Skin epidermis (tissue), 12 donors: Measurements from ENCODE around the gene EMD.
A peak's percentile ranks its signal among the peaks of the same experiment; 100 is the strongest.
"Not testable (repeated sequence)": the region's sequence is repeated elsewhere in the genome, so short reads cannot be mapped to it uniquely, and the experiment has no call there.

Experiments
- H3K27ac ChIP-seq, 21 experiments: fragments of 200-600 bp; sonication (generic) in 11 of 21; one replicate each; pipeline ENCODE4 v1.5.0; 2020; ENCODE audit warnings: mild to moderate bottlenecking in 3 of 21, inconsistent platforms in 2 of 21, moderate library complexity in 2 of 21
- H3K4me3 ChIP-seq, 7 experiments: fragments of 200-600 bp; sonication (generic) in 2 of 7; one replicate each; pipeline ENCODE4 v1.5.0; 2020; ENCODE audit warnings: inconsistent platforms in 2 of 7, mild to moderate bottlenecking in 2 of 7, moderate library complexity in 1 of 7

EMD gene

DNA sequence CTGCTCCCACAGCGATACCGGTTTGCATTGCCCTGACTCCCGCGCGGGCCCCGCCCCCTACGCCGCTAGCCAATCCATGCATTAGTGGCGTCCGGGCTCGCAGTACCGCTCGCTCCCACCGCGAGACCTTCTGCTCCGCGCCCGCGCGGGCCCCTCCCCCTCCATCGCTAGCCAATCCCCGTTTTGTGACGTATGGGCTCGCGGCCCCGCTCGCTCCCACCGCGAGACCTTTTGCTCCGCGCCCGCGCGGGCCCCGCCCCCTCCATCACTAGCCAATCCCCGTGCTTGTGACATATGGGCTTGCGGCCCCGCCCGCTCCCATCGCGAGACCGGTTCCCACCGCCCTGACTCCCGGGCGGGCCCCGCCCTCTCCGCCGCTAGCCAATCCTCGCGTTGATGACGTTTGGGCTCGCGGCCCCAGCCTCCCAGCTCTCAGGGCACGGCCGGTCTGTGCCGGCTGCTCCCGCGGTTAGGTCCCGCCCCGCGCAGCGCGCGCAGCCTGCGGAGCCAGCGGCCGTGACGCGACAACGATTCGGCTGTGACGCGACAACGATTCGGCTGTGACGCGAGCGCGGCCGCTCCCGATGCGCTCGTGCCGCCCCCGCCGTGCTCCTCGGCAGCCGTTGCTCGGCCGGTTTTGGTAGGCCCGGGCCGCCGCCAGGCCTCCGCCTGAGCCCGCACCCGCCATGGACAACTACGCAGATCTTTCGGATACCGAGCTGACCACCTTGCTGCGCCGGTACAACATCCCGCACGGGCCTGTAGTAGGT lies at the start of gene EMD:
EMD (plus strand) TSS at position 497 of the 770 bp plus-strand sequence; CDS start at position 687, 190 bp downstream.
- Histone ChIP-seq H3K4me3 (peak within 1 kb of the TSS; percentile 56 to 84 (median 68)), H3K27ac (peak within 1 kb of the TSS; percentile 89 to 100 (median 97))

GRCh38 chrX:154332561-154332960 lies 46.5 kb upstream of the EMD start:
- Histone ChIP-seq H3K4me3 (no peak overlapping the region), H3K27ac (no peak overlapping the region)

DNA sequence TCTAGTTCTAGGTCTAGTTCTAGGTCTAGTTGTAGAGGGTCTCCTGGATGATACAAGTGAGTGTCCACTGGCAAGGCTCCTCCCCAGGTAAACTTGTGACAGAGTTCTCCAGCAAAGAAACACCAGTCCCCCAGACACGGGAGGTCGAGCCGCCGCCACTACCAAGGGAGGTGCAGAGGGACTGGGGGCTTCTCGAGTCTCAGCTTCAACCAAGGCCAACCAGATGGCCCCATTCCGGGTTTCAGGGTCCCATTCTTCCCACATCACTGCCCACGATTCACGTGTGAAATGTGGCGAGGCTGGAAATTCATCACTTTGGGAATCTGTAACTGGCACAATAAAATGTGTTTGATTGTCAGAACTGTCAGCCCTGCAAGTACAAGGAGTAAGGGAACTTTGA lies 46.0 kb upstream of the EMD start:
- no peak overlapping the region for H3K4me3 ChIP-seq
- H3K27ac ChIP-seq: no peak overlapping the region

GRCh38 chrX:154333837-154334271 lies 45.2 kb upstream of the EMD start:
- no peak overlapping the region for H3K4me3 ChIP-seq
- no peak overlapping the region for H3K27ac ChIP-seq

- Histone ChIP-seq H3K4me3 (no peak overlapping the region), H3K27ac (peak overlapping the region in 1 of 21 experiments; percentile 7)
Measured at GRCh38 chrX:154334496-154334895, 44.6 kb upstream of the EMD start.

- not testable (repeated sequence) for H3K27ac ChIP-seq, H3K4me3 ChIP-seq
Measured at GRCh38 chrX:154341399-154342298, 37.4 kb upstream of the EMD start.

DNA sequence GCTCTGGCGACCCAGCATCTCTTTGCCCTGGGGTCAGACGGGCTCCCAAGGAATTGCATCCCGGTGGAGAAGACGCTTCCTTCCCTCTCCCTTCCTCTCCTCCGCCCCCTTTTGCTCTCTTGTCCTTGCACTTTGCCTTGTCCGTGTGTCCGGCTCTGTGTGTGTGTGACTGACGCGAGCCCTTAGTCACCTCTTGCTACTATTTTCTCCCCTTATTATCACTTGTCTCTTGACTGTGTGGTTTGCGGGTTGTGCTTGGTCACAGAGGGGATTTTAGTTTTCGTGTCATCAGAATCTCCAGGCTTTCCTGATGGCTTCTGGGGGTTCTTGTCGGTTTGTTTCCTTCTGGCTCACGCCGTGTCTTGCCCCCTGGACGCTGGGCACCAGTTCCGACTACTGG lies 36.0 kb upstream of the EMD start:
- not testable (repeated sequence) for H3K4me3 ChIP-seq, H3K27ac ChIP-seq

DNA sequence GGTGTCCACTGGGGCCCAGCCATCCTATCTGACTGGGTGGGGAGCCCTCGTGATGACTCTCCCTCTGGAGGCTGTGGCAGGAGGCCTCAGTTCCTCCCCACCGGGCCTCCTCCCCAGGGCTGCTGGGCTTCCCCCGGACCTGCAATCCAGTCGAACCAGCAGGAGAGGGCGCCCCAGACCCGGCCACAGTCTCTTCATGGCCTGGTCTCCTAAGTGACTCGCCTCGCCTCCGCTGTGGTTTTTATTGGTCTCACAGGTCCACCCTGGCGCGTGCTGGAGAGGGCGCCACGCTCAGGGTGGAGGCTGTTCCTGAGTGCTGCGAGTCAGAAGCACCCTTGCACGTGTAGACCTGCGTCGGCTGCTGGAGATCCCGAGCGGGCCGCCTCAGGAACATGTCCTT lies 35.5 kb upstream of the EMD start:
- H3K4me3 ChIP-seq, H3K27ac ChIP-seq: not testable (repeated sequence)

DNA sequence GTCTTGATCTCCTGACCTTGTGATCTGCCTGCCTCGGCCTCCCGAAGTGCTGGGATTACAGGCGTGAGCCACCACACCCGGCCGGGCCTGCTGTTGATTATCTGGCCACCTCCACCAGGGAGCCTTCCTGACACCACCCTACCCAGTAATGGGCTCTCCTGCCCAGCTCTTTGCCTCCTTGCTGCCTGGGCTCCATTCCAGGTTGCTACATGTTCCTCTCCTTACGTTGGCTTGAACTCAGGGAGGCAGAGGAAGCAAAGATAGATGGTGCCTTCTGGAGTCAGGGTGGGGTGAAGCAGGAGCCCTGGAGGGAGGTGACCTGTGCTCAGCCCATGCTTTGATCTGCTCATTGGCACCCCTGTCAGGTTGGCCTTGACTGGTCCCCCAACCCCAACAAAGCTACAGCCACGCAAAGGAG lies 31.0 kb upstream of the EMD start:
- Histone ChIP-seq H3K27ac (peak overlapping the region in 1 of 21 experiments; percentile 42), H3K4me3 (no peak overlapping the region)

DNA sequence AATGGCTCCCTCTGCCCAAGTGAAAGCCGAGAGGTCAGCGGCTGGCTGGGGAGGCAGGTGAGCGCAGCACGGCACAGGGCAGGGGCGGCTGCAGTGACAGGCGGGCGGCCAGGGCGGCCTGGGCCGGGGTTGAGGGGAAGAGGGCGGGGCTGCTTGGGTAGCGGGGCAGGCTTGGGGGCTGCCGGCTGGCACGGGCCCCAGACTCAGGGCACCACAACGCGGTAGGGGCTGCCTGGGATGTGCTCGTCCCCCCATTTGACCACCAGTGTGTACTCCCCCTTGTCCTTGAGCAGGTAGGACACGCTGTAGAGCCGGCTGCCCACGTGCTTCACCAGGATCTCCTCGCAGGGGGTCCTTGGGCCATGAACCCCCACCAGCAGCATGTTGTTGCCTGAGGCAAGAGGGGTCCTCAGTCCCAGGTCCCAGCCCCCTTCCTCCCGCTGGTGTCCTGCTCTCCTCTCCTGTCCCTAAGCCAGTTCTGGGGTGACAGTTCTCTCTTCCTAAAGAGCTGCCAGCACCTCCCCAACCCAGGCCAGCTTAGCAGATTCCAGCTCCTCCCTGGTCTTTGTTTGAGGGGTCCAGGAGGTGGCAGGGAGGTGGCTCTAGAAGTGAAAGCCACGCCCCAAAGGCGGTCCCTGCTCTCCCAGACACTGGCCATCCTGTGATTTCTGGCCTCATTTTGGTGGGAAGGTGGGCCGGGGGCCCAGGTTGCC lies 30.3 kb upstream of the EMD start:
- H3K27ac ChIP-seq: peak overlapping the region in 1 of 21 experiments; percentile 14
- H3K4me3 ChIP-seq: no peak overlapping the region

DNA sequence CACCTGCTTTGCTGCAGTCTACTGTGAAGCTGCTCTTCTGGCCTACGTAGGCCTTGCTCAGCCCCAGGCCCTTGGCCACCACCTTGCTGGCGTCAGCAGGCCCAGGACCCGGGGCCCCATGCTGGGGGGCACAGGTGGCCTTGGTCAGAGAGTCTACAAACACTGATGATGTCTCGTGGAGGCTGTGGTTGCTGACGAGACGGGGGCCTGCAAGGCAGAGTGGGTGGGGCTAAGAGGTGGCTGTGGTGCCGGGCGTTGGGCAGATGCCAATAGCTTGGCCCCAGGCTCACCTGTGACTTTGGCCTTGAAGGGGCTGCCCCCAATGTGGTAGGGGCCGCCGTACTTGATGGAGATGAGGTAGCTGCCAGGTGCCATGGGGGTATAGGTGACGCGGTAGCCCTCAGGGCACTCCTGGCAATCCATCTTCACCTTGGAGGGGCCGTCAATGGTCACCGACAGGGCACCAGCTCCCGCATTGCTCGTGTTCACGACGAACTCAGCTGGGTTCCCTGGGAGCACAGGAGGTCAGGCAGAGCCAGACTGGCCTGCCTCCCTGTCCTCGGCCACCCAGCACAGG lies 29.6 kb upstream of the EMD start:
- peak overlapping the region in 2 of 21 experiments; percentile 14 to 62 for H3K27ac ChIP-seq
- no peak overlapping the region for H3K4me3 ChIP-seq

GRCh38 chrX:154349979-154350378 lies 29.1 kb upstream of the EMD start:
- H3K27ac ChIP-seq: peak overlapping the region in 2 of 21 experiments; percentile 62 to 75
- H3K4me3 ChIP-seq: no peak overlapping the region

- Histone ChIP-seq H3K4me3 (no peak overlapping the region), H3K27ac (peak overlapping the region in 10 of 21 experiments; percentile 21 to 76 (median 60))
Measured at GRCh38 chrX:154350429-154351182, 28.5 kb upstream of the EMD start.

DNA sequence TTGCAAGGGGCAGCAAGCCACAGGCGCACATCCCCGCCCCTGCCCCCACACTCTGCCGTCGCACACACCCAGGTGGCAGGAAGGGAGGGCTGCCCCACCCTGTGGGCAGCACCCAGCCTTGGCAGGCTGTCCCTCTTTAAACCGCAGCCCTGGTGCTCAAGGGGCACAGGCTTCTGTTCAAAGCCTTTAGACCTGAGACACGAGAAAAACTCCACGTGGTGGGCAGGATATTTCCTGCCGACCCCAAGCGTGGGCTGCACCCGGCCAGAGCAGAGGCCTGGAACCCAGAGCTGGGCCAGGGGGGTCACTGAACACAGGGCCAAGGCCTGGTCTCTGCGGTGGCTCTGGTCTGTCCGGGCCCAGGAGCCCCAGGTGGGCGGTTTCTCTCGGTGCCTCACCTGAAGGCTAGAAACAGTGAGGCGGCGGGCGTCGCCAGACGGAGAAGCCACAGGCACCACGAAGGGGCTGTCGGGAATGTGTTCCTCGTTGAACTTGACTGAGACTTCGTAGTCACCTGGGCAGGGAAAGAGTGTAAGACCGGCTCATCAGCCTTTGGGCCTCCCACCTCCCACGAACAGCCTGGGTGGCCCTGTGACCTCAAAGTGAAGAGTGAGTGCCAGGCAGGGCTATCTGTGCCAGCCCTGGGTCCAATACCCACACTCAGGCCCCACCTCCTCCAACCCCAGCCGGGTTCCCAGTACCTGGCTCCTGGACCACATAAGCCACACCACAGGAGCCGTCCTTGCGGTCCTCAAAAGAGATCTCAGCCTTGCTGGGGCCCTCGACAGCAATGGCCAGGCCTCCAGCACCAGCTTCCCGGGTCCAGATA lies 27.7 kb upstream of the EMD start:
- no peak overlapping the region for H3K4me3 ChIP-seq
- peak overlapping the region in 13 of 21 experiments; percentile 7 to 76 (median 44) for H3K27ac ChIP-seq

DNA sequence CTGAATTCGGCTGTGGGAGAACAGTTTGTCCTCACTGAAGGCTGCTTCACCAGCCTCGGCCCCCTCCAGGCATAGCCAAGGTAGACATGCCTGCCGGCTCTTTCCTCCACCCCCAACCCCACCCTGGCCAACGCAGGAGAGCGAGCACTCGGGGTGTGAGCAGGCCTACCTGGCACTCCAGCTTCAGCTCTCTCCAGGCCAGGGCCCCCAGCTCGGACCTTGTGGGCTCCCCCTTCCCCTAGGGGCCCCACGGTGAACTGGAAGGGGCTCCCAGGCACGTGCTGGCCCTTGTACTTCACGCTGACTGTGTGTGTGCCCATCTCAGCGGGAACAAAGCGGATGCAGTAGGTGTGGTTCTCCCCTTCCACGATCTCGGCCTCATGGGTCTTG lies 27.1 kb upstream of the EMD start:
- H3K27ac ChIP-seq: peak overlapping the region in 11 of 21 experiments; percentile 2 to 76 (median 58)
- H3K4me3 ChIP-seq: no peak overlapping the region

- no peak overlapping the region for H3K4me3 ChIP-seq
- peak overlapping the region in 5 of 21 experiments; percentile 58 to 76 (median 68) for H3K27ac ChIP-seq
Measured at GRCh38 chrX:154352466-154352865, 26.6 kb upstream of the EMD start.

DNA sequence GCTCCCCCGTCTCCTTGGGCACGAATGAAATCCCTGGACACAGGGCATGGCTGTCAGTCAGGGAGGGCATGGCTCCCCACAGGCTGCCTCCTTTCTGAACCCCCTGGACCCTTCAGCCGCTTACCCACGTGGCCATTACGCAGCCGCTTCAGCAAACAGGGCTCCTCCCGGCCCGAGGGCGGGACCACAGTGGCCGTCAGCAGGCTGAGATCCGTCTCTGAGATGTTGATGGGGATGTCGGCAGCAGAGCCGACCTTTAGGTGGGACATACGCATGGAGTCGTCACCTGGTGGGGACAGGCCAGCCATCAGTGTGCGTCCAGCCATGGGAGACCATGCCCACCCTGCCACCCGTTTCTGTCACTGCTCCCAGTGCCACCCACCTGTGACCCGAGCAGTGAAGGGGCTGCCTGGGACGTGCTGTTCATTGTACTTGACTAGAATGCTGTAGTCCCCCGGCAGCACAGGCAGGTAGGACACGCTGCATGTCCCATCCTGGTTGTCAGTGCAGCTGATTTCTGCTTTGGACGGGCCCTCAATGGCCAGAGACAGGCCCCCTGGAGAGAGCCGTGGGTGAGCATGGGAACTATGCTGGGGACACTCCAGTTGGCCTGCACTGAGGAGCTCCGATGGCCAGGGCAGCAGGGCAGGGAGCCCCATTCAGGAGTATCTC lies 25.8 kb upstream of the EMD start:
- H3K4me3 ChIP-seq: no peak overlapping the region
- H3K27ac ChIP-seq: no peak overlapping the region
